GM19438 (cell line): ENCODE measurements around the gene FCHO2.
"Not testable (repeated sequence)": the region's sequence is repeated elsewhere in the genome, so short reads cannot be mapped to it uniquely, and the experiment has no call there.

ENCODE experiments used
- ATAC-seq: cut with Tn5 transposase; IDR thresholded peaks from one replicate; pipeline ENCODE4 v1.9.1; 2021; ENCODE audit warnings: low read depth; ENCODE audit not compliant: unreplicated experiment

Gene FCHO2

GRCh38 chr5:72955143-72955767, 586 bp upstream of the FCHO2 start:
- peak; percentile 49 for ATAC-seq

- peak; percentile 34 for ATAC-seq
Measured at GRCh38 chr5:72956324-72957140, 691 bp downstream of the FCHO2 start.

DNA sequence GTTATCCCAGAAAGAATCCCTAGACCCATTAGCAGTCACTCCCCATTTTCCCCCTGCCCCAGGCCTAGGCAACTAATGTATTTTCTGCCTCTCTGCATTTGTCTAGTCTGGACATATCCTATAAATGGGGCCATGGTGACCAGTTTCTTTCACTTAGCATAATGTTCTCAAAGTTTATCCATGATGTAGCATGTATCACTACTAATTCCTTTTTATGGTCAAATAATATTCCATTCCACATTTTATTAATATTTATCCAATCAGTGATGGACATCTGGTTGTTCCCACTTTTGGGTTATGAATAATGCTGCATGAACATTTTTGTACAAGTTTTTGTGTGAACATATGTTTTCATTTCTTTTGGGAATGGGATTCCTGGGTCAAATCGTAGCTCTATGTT, 1.5 kb downstream of the FCHO2 start:
- no peak for ATAC-seq

- ATAC-seq: no peak
Measured at GRCh38 chr5:72959257-72959656, 3.4 kb downstream of the FCHO2 start.

DNA sequence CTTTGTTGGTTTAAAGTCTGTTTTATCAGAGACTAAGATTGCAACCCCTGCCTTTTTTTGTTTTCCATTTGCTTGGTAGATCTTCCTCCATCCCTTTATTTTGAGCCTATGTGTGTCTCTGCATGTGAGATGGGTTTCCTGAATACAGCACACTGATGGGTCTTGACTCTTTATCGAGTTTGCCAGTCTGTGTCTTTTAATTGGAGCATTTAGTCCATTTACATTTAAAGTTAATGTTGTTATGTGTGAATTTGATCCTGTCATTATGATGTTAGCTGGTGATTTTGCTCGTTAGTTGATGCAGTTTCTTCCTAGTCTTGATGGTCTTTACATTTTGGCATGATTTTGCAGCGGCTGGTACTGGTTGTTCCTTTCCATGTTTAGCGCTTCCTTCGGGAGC, 18.6 kb downstream of the FCHO2 start:
- not testable (repeated sequence) for ATAC-seq

GRCh38 chr5:72976810-72977209, 21.0 kb downstream of the FCHO2 start:
- not testable (repeated sequence) for ATAC-seq

DNA sequence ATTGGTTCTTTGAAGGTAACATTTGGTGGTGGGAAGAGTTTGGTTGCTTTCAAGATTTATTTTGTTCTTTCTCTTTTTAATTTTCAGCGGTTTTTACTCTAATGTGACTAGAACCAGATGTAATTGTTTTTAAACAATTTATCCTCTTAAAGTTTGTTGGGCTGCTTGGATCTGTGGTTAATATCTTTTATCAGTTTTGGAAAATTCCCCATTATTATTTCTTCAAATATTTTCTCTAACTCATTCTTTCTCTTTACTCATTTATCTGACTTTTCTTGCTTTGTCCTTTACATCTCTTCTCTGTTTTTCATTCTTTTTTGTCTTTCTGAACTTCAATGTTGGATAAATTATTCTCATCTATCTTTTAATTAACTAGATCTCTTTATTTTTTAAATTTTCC, 29.9 kb downstream of the FCHO2 start:
- no peak for ATAC-seq

- ATAC-seq: no peak
Measured at GRCh38 chr5:72988769-72989168, 32.9 kb downstream of the FCHO2 start.

GRCh38 chr5:72991394-72991793, 35.6 kb downstream of the FCHO2 start:
- no peak for ATAC-seq

DNA sequence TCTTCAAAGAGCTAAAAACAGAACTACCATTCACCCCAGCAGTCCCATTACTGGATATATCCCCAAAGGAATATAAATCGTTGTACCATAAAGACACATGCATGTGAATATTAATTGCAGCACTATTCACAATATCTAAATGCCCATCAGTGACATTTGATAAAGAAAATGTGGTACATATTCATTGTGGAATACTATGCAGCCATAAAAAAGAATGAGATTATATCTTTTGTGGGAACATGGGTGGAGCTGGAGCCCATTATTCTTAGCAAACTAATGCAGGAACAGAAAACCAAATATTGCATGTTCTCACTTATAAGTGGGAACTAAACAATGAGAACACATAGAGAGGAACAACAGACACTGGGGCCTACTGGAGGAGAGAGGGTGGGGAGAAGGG, 38.7 kb downstream of the FCHO2 start:
- ATAC-seq: no peak

- ATAC-seq: no peak
Measured at GRCh38 chr5:72996632-72997031, 40.8 kb downstream of the FCHO2 start.

GRCh38 chr5:72999916-73000315, 44.1 kb downstream of the FCHO2 start:
- no peak for ATAC-seq

- no peak for ATAC-seq
Measured at GRCh38 chr5:73005886-73006285, 50.0 kb downstream of the FCHO2 start.

DNA sequence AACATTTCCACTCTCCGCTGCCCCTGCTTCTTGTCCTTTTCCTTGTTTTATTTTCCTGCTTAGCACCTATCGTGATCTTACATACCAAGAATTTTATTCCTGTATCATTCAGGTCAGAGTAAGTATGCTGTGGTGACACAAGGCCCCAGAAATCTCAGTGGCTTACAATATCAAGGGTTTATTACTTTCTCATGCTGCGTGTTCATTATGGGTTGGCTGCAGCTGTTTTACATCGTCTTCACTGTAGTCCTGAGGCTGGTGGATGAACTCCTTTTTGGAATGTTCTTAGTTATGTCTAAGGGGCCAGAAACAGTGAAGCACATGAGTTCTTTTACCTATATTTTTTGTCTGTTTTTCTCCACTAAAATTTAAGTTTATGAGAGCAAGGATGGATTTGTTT, 51.2 kb downstream of the FCHO2 start:
- ATAC-seq: no peak

GRCh38 chr5:73008831-73009230, 53.0 kb downstream of the FCHO2 start:
- no peak for ATAC-seq

DNA sequence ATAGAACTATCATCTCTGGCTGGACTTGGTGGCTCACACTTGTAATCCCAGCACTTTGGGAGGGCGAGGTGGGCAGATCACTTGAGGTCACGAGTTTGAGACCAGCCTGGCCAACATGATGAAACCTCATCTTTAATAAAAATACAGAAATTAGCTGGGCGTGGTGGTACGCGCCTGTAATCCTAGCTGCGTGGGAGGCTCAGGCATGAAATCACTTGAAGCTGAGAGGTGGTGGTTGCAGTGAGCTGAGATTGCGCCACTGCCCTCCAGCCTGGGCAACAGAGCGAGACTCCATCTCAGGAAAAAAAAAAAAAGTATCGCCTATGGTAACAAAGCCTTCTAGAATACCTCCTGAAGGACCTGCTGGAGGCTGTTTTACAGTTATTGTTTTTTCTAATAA, 55.8 kb downstream of the FCHO2 start:
- ATAC-seq: not testable (repeated sequence)

GRCh38 chr5:73018892-73019291, 63.1 kb downstream of the FCHO2 start:
- no peak for ATAC-seq

DNA sequence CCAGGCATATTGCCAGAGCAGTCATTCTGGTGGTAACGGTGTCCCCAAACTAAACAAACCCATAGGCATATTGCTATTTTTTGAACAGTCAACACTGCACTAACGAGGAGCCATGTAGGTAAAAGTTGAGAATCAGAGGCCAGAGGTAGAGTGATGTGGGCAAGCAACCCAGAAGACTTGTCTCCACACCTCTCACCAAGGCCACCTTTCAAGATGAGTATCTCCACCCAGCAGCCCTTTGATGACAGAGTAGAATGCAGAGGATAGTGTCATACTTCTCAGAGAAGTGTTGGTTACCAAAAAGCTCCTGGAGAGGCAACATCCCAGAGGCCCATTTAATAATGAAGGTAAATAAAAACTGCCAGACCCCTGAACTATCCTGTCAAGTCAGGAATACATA, 63.9 kb downstream of the FCHO2 start:
- no peak for ATAC-seq

GRCh38 chr5:73022471-73023169, 66.8 kb downstream of the FCHO2 start:
- ATAC-seq: no peak

- ATAC-seq: not testable (repeated sequence)
Measured at GRCh38 chr5:73024946-73025544, 69.2 kb downstream of the FCHO2 start.

GRCh38 chr5:73027361-73027760, 71.5 kb downstream of the FCHO2 start:
- no peak for ATAC-seq
